Thymus (tissue), 11 donors: ENCODE measurements around the gene TGM2. TPM values are rescaled to one million over a fixed set of nuclear protein-coding genes. Genes with fewer than 3 reads are reported as not detected.

Experiments
- DNase-seq, 9 donors: peaks; one replicate each; pipeline ENCODE4 v3.0.0-alpha.2; 2013; ENCODE audit warnings: low spot score in 9 of 9, low read depth in 6 of 9, missing footprints in 1 of 9
- H3K27ac ChIP-seq, 2 donors: one replicate each; pipeline ENCODE4 v1.5.1; 2013; ENCODE audit warnings: control low read depth in 1 of 2, low read depth in 1 of 2, low read length in 1 of 2, mild to moderate bottlenecking in 1 of 2, moderate library complexity in 1 of 2
- H3K27me3 ChIP-seq, 2 donors: one replicate each; pipeline ENCODE4 v1.5.1; 2013; ENCODE audit warnings: low read length in 1 of 2; ENCODE audit not compliant: control insufficient read depth in 2 of 2, insufficient read depth in 1 of 2
- H3K36me3 ChIP-seq, 2 donors: one replicate each; pipeline ENCODE4 v1.5.1; 2013; ENCODE audit warnings: low read length in 1 of 2, mild to moderate bottlenecking in 1 of 2, moderate library complexity in 1 of 2; ENCODE audit not compliant: control insufficient read depth in 2 of 2, insufficient read depth in 2 of 2
- H3K4me1 ChIP-seq, 2 donors: one replicate each; pipeline ENCODE4 v1.5.1; 2013; ENCODE audit warnings: low read length in 2 of 2; ENCODE audit not compliant: control insufficient read depth in 2 of 2, insufficient read depth in 2 of 2
- H3K4me3 ChIP-seq, 2 donors: one replicate each; pipeline ENCODE4 v1.5.1; 2013; ENCODE audit warnings: low read length in 2 of 2, control low read depth in 1 of 2, mild to moderate bottlenecking in 1 of 2
- H3K9me3 ChIP-seq, 2 donors: one replicate each; pipeline ENCODE4 v1.5.1; 2013; ENCODE audit warnings: low read length in 1 of 2, mild to moderate bottlenecking in 1 of 2; ENCODE audit not compliant: control insufficient read depth in 2 of 2, insufficient read depth in 1 of 2
- WGBS: extraction: QIAGEN DNeasy Blood & Tissue Kit; methylation state at CpG from one replicate; pipeline ENCODE4 v1.1.7; 2013; 5-methylcytosine and 5-hydroxymethylcytosine counted together
- polyA plus RNA-seq: library from polyadenylated mRNA; stranded (reverse); fragments of 200-250 nt; gene quantifications from one replicate; pipeline ENCODE4 v1.2.3, GENCODE V29; 2013
- total RNA-seq: library from RNA; stranded (reverse); fragments of 120-200 nt; gene quantifications from one replicate; pipeline ENCODE4 v1.2.4, GENCODE V29; 2013
- donor health status: healthy.

TGM2 gene
- total and polyA plus RNA-seq, 2 donors: 9.3 to 47.2 TPM

- H3K4me3 ChIP-seq: no peak overlapping the region
- H3K9me3 ChIP-seq: no peaks in the 10 kb centered on the region
- 88% methylated on average over 15 of the region's 15 CpGs for WGBS
- no peak overlapping the region for H3K27ac ChIP-seq
- peaks cover 0 to 9% of the 10 kb centered on the region in 2 donors for H3K4me1 ChIP-seq
- H3K27me3 ChIP-seq: no peaks in the 10 kb centered on the region
- no peaks in the 10 kb centered on the region for H3K36me3 ChIP-seq
- no peak for DNase-seq
These were observed 35.0 kb downstream of the TGM2 start for GRCh38 chr20:38129893-38130609.

GRCh38 chr20:38129248-38129865 is 35.7 kb downstream of the TGM2 start:
- Histone ChIP-seq H3K4me1 (peaks cover 0 to 3% of the 10 kb centered on the region in 2 donors), H3K9me3 (no peaks in the 10 kb centered on the region), H3K36me3 (no peaks in the 10 kb centered on the region), H3K4me3 (no peak overlapping the region), H3K27me3 (no peaks in the 10 kb centered on the region), H3K27ac (no peak overlapping the region)
- 96% methylated on average over 6 of the region's 6 CpGs for WGBS
- DNase-seq: no peak

GRCh38 chr20:38128691-38129090 is 36.4 kb downstream of the TGM2 start:
- WGBS: 95% methylated on average over 2 of the region's 2 CpGs
- Histone ChIP-seq H3K4me1 (no peaks in the 10 kb centered on the region), H3K9me3 (no peaks in the 10 kb centered on the region), H3K4me3 (no peak overlapping the region), H3K27me3 (no peaks in the 10 kb centered on the region), H3K36me3 (no peaks in the 10 kb centered on the region), H3K27ac (no peak overlapping the region)
- no peak for DNase-seq

GRCh38 chr20:38127920-38128528 is 37.0 kb downstream of the TGM2 start:
- no peak for DNase-seq
- Histone ChIP-seq H3K27me3 (no peaks in the 10 kb centered on the region), H3K4me3 (no peak overlapping the region), H3K9me3 (no peaks in the 10 kb centered on the region), H3K27ac (no peak overlapping the region), H3K36me3 (no peaks in the 10 kb centered on the region), H3K4me1 (peaks cover 0 to 2% of the 10 kb centered on the region in 2 donors)
- 93% methylated on average over 9 of the region's 9 CpGs for WGBS

- Histone ChIP-seq H3K36me3 (no peaks in the 10 kb centered on the region), H3K27me3 (no peaks in the 10 kb centered on the region), H3K27ac (no peak overlapping the region), H3K9me3 (no peaks in the 10 kb centered on the region), H3K4me1 (peaks cover 0 to 3% of the 10 kb centered on the region in 2 donors), H3K4me3 (no peak overlapping the region)
- no peak for DNase-seq
- 89% methylated on average over 12 of the region's 12 CpGs for WGBS
These were observed 38.0 kb downstream of the TGM2 start for GRCh38 chr20:38126932-38127621.

- H3K36me3 ChIP-seq: no peaks in the 10 kb centered on the region
- H3K4me1 ChIP-seq: peaks cover 0 to 3% of the 10 kb centered on the region in 2 donors
- H3K27ac ChIP-seq: no peak overlapping the region
- H3K27me3 ChIP-seq: no peaks in the 10 kb centered on the region
- H3K9me3 ChIP-seq: no peaks in the 10 kb centered on the region
- WGBS: 94% methylated on average over 7 of the region's 7 CpGs
- DNase-seq: no peak
- H3K4me3 ChIP-seq: no peak overlapping the region
These were observed 38.7 kb downstream of the TGM2 start for GRCh38 chr20:38126146-38126921.

- Histone ChIP-seq H3K36me3 (no peaks in the 10 kb centered on the region), H3K4me3 (no peak overlapping the region), H3K27me3 (no peaks in the 10 kb centered on the region), H3K27ac (no peak overlapping the region), H3K4me1 (peaks cover 0 to 3% of the 10 kb centered on the region in 2 donors), H3K9me3 (no peaks in the 10 kb centered on the region)
- WGBS: 94% methylated on average over 18 of the region's 18 CpGs
- DNase-seq: no peak
These were observed 39.7 kb downstream of the TGM2 start for GRCh38 chr20:38125157-38126056.

GRCh38 chr20:38123021-38123587 is 42.0 kb downstream of the TGM2 start:
- Histone ChIP-seq H3K4me1 (peaks cover 0 to 3% of the 10 kb centered on the region in 2 donors), H3K27me3 (no peaks in the 10 kb centered on the region), H3K9me3 (no peaks in the 10 kb centered on the region), H3K36me3 (no peaks in the 10 kb centered on the region), H3K4me3 (no peak overlapping the region), H3K27ac (peak overlapping the region in 1 of 2 donors; percentile 46)
- 84% methylated on average over 4 of the region's 4 CpGs for WGBS
- no peak for DNase-seq
